SK-N-SH (cell line): ENCODE measurements around the gene GDPD3. TPM values are rescaled to one million over a fixed set of nuclear protein-coding genes. Genes with fewer than 3 reads are reported as not detected.

ENCODE experiments used
- CTCF ChIA-PET: fragments of 300-600, 350-600 bp; formaldehyde crosslinking; extraction: SDS; loops from one replicate; lab custom pipeline; 2021; lab: Yijun Ruan, JAX
- POLR2A ChIA-PET: fragments of 350-600 bp; sonication (Branson Sonifier 250); formaldehyde crosslinking; extraction: SDS; loops from one replicate; lab custom pipeline; 2020; ENCODE audit warnings: antibody characterized with exemption, inconsistent platforms; lab: Yijun Ruan, JAX
- DNase-seq: peaks from one replicate; pipeline ENCODE4 v3.0.0; 2012
- H2AFZ ChIP-seq: fragments of 200-600 bp; sonication (generic); 2 replicates; pipeline ENCODE4 v1.8.1; 2016; ENCODE audit warnings: antibody characterized with exemption, mild to moderate bottlenecking, low read depth
- H3F3A ChIP-seq: fragments of 200-600 bp; sonication (generic); replicated peaks from 2 replicates; pipeline ENCODE3; 2016; ENCODE audit warnings: antibody characterized with exemption, mild to moderate bottlenecking; ENCODE audit not compliant: insufficient read depth
- H3K27ac ChIP-seq, 2 experiments: fragments of 200-500 bp in 1 of 2; fragments of 200-600 bp in 1 of 2; sonication (Bioruptor generic) in 1 of 2; sonication (generic), shearing (Covaris generic) in 1 of 2; 2 replicates each; pipeline versions ENCODE4 v1.5.1 to v1.6.1; 2014 to 2016; ENCODE audit warnings: low read depth in 2 of 2, inconsistent platforms in 1 of 2, low read length in 1 of 2, mild to moderate bottlenecking in 1 of 2, mixed read lengths in 1 of 2
- H3K27me3 ChIP-seq: fragments of 200-600 bp; sonication (generic), shearing (Covaris generic); 2 replicates; pipeline ENCODE4 v1.6.1; 2016; ENCODE audit warnings: mixed run types; ENCODE audit not compliant: insufficient read depth
- H3K36me3 ChIP-seq, 2 experiments: fragments of 200-500 bp in 1 of 2; fragments of 200-600 bp in 1 of 2; sonication (Bioruptor generic) in 1 of 2; sonication (generic) in 1 of 2; replicated peaks in 1 of 2; 2 replicates each; pipeline versions ENCODE3 to v1.5.1; 2014 to 2016; ENCODE audit warnings: low read length in 1 of 2, mild to moderate bottlenecking in 1 of 2; ENCODE audit not compliant: insufficient read depth in 2 of 2, control insufficient read depth in 1 of 2
- H3K4me1 ChIP-seq, 2 experiments: fragments of 200-500 bp in 1 of 2; fragments of 200-600 bp in 1 of 2; sonication (Bioruptor generic) in 1 of 2; sonication (generic), shearing (Covaris generic) in 1 of 2; 2 replicates each; pipeline versions ENCODE4 v1.5.1 to v1.6.1; 2014 to 2016; ENCODE audit warnings: low read depth in 1 of 2, low read length in 1 of 2, mixed run types in 1 of 2; ENCODE audit not compliant: insufficient read depth in 2 of 2, control insufficient read depth in 1 of 2
- H3K4me2 ChIP-seq: fragments of 200-600 bp; sonication (generic), shearing (Covaris generic); 2 replicates; pipeline ENCODE4 v1.6.1; 2017; ENCODE audit warnings: mixed run types
- H3K4me3 ChIP-seq, 2 experiments: fragments of 200-500 bp in 1 of 2; fragments of 200-600 bp in 1 of 2; sonication (Bioruptor generic) in 1 of 2; sonication (generic), shearing (Covaris generic) in 1 of 2; 2 replicates each; pipeline versions ENCODE4 v1.5.1 to v1.8.1; 2014 to 2016; ENCODE audit warnings: low read depth in 2 of 2, inconsistent platforms in 1 of 2, low read length in 1 of 2, mild to moderate bottlenecking in 1 of 2, mixed read lengths in 1 of 2, moderate library complexity in 1 of 2
- H3K79me2 ChIP-seq: fragments of 200-600 bp; sonication (generic); 2 replicates; pipeline ENCODE4 v1.8.1; 2017; ENCODE audit warnings: mild to moderate bottlenecking; ENCODE audit not compliant: insufficient read depth
- H3K9ac ChIP-seq: fragments of 200-600 bp; sonication (generic); 2 replicates; pipeline ENCODE4 v1.6.1; 2017; ENCODE audit warnings: mixed run types
- H3K9me2 ChIP-seq: fragments of 200-600 bp; sonication (generic); 2 replicates; pipeline ENCODE4 v1.6.1; 2017; ENCODE audit warnings: mixed run types
- H3K9me3 ChIP-seq: fragments of 200-600 bp; sonication (generic); 2 replicates; pipeline ENCODE4 v1.6.1; 2017; ENCODE audit warnings: mixed run types, mild to moderate bottlenecking, moderate library complexity
- H4K20me1 ChIP-seq: fragments of 200-600 bp; sonication (generic); 2 replicates; pipeline ENCODE4 v1.6.1; 2017; ENCODE audit warnings: mild to moderate bottlenecking, mixed run types; ENCODE audit not compliant: insufficient read depth
- CHD2 ChIP-seq: fragments of 150-350 bp; IDR thresholded peaks from 2 replicates; pipeline ENCODE4 v1.6.1; 2018; ENCODE audit warnings: low read length; ENCODE audit not compliant: partially characterized antibody
- ELF1 ChIP-seq: IDR thresholded peaks from 2 replicates; pipeline ENCODE4 v1.4.0; 2012
- FOXM1 ChIP-seq: IDR thresholded peaks from 2 replicates; pipeline ENCODE4 v1.4.0; 2012; ENCODE audit warnings: low read depth, mild to moderate bottlenecking
- GABPA ChIP-seq: IDR thresholded peaks from 2 replicates; pipeline ENCODE4 v1.4.0; 2012; ENCODE audit warnings: low read depth, mild to moderate bottlenecking
- GATA2 ChIP-seq: sonication (generic); formaldehyde crosslinking; IDR thresholded peaks from 2 replicates; pipeline ENCODE4 v1.5.0; 2020; ENCODE audit warnings: mild to moderate bottlenecking, missing genetic modification reagents
- JUND ChIP-seq: IDR thresholded peaks from 2 replicates; pipeline ENCODE4 v1.4.0; 2012
- MEF2A ChIP-seq: IDR thresholded peaks from 2 replicates; pipeline ENCODE4 v1.4.0; 2012; ENCODE audit warnings: low read depth, borderline replicate concordance
- NRF1 ChIP-seq: IDR thresholded peaks from 2 replicates; pipeline ENCODE4 v1.6.1; 2012; ENCODE audit warnings: low read depth, mild to moderate bottlenecking, low read length
- RCOR1 ChIP-seq: fragments of 150-350 bp; IDR thresholded peaks from 2 replicates; pipeline ENCODE4 v1.6.1; 2017; ENCODE audit warnings: antibody characterized with exemption, low read length
- RXRA ChIP-seq: IDR thresholded peaks from 2 replicates; pipeline ENCODE4 v1.4.0; 2012; ENCODE audit warnings: low read depth, mild to moderate bottlenecking, borderline replicate concordance
- SIN3A ChIP-seq: IDR thresholded peaks from 2 replicates; pipeline ENCODE4 v1.6.1; 2012; ENCODE audit warnings: low read depth, mild to moderate bottlenecking, low read length, moderate library complexity, borderline replicate concordance
- SMC3 ChIP-seq: IDR thresholded peaks from 2 replicates; pipeline ENCODE4 v1.6.1; 2012; ENCODE audit warnings: low read depth, low read length, improper control_type of control experiment
- TAF1 ChIP-seq: IDR thresholded peaks from 2 replicates; pipeline ENCODE4 v1.6.1; 2012; ENCODE audit warnings: low read depth, mild to moderate bottlenecking, low read length, moderate library complexity, borderline replicate concordance
- TCF12 ChIP-seq: IDR thresholded peaks from 2 replicates; pipeline ENCODE4 v1.4.0; 2012
- TEAD4 ChIP-seq: IDR thresholded peaks from 2 replicates; pipeline ENCODE4 v1.4.0; 2012; ENCODE audit warnings: mild to moderate bottlenecking, borderline replicate concordance; ENCODE audit not compliant: insufficient read depth
- YY1 ChIP-seq: IDR thresholded peaks from 2 replicates; pipeline ENCODE4 v1.4.0; 2012; ENCODE audit warnings: low read depth, mild to moderate bottlenecking
- WGBS: methylation state at CpG from one replicate; pipeline ENCODE4 v1.1.6; 2017; ENCODE audit warnings: low lambda C conversion rate; 5-methylcytosine and 5-hydroxymethylcytosine counted together
- polyA plus RNA-seq, 3 experiments: library from polyadenylated mRNA; depleted of rRNA; stranded (reverse); fragments of >200 nt; gene quantifications; 2 replicates each; pipeline ENCODE4 v1.2.3, GENCODE V29; 2012
- TF ChIP-seq, protein P1 (sequence below): fragments of 150-350 bp; IDR thresholded peaks from 2 replicates; pipeline ENCODE4 v1.6.1; 2016; ENCODE audit warnings: mild to moderate bottlenecking, low read depth, low read length
- TF ChIP-seq, protein P2 (sequence below): IDR thresholded peaks from 2 replicates; pipeline ENCODE4 v1.4.0; 2012; ENCODE audit warnings: low read depth, borderline replicate concordance
- TF ChIP-seq, protein P3 (sequence below): IDR thresholded peaks from 2 replicates; pipeline ENCODE4 v1.4.0; 2012; ENCODE audit warnings: low read depth, borderline replicate concordance
- TF ChIP-seq, protein P4 (sequence below): fragments of 150-350 bp; IDR thresholded peaks from 2 replicates; pipeline ENCODE4 v1.6.1; 2017; ENCODE audit warnings: antibody characterized with exemption, low read length, low read depth, borderline replicate concordance
- TF ChIP-seq, protein P5 (sequence below): IDR thresholded peaks from 2 replicates; pipeline ENCODE4 v1.4.0; 2012; ENCODE audit warnings: low read depth

Gene GDPD3
- polyA plus RNA-seq, 1 of the 3 experiments (the other 2 are of a cell fraction), result 2.3 TPM

DNA sequence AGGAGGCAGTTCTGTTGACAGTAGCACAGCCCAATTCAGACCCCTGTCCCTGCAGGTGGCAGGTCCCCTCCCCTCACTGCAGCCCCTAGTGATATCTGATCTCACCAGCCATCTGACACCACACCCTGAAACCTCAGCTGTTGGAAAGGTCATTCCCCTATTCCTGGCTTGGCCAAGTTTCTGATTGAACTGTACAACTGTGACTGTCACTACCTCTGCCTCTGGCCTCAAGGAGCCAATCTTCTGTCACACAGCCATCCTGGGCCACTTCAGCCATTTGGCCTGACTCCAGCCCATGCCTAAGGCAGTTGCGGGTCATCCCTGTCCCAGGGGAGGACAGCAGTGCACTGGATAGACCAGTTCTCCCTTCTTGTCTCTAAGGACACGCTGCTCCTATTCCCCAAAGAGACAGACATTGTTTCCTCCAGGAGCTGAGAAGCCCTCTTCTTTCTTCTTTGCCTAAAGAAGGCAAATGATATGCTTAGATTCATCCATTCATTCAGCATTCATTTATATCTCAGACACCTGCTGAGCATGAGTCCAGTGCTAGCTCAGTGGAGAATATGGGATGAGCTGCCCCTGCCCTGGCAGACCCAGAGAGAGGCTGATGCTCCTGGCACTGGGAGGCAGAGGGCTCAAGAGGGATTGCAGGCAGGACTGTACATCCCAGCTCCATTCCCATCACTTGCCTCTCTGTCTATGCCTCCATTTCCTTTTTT lies 52.3 kb downstream of the GDPD3 start:
- POLR2A ChIA-PET, result interaction anchor here (1.5 kb wide), 1 partner anchor 24 kb away, joined by 3 read pairs; no protein-coding TSS in a partner anchor
- 86% methylated on average over 2 of the region's 2 CpGs for WGBS

DNA sequence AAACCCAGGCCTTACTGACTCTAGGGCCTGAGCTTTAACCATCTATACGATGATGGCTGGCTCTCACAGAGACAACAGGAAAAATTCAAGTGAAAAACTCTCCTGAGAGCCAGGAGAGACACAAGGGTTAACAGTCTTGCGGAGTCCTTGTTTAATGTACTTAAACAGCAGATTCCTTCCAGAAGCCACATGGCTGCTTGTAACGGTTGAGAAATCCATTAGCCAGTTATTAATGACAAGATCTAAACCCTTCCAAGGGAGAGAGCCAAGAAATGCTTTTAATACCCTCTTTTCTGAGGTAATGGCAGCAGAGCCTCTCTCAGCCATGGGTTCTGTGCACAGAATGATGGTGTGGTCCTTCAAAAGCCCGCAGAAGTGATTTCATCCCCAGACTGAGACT lies 53.0 kb downstream of the GDPD3 start:
- Histone ChIP-seq H3K27me3 (no peaks in the 10 kb centered on the region), H3K4me3 (no peak overlapping the region), H3F3A (peaks cover 15% of the 10 kb centered on the region), H3K9me3 (no peaks in the 10 kb centered on the region), H3K36me3 (peaks cover 0 to 16% of the 10 kb centered on the region in 2 experiments), H3K4me2 (no peak overlapping the region), H3K9me2 (no peaks in the 10 kb centered on the region), H2AFZ (no peak overlapping the region), H3K4me1 (peaks cover 15 to 27% of the 10 kb centered on the region in 2 experiments; a peak in 3 of 4 replicates), H3K9ac (no peak overlapping the region), H3K27ac (peak overlapping the region in 1 of 2 experiments; percentile 51; a peak in 1 of 4 replicates), H4K20me1 (no peaks in the 10 kb centered on the region), H3K79me2 (peaks cover 30% of the 10 kb centered on the region)
- no peak for DNase-seq
- 72% methylated on average over 4 of the region's 4 CpGs for WGBS
- POLR2A ChIA-PET, result interaction anchor here (1.5 kb wide), 1 partner anchor 25 kb away, joined by 3 read pairs; no protein-coding TSS in a partner anchor
- CTCF ChIA-PET, result interaction anchor here (1.1 to 1.8 kb wide), 3 partner anchors 11 to 32 kb away, joined by 3 to 4 read pairs (median 4); no protein-coding TSS in a partner anchor
- TF ChIP-seq, protein P1, sequence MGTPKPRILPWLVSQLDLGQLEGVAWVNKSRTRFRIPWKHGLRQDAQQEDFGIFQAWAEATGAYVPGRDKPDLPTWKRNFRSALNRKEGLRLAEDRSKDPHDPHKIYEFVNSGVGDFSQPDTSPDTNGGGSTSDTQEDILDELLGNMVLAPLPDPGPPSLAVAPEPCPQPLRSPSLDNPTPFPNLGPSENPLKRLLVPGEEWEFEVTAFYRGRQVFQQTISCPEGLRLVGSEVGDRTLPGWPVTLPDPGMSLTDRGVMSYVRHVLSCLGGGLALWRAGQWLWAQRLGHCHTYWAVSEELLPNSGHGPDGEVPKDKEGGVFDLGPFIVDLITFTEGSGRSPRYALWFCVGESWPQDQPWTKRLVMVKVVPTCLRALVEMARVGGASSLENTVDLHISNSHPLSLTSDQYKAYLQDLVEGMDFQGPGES, result no peak
- TF ChIP-seq JUND, result no peak
- TF ChIP-seq TAF1, result no peak
- no peak for TF ChIP-seq RXRA
- no peak for TF ChIP-seq TEAD4
- no peak for TF ChIP-seq SIN3A
- TF ChIP-seq ELF1, result no peak
- TF ChIP-seq, protein P2, sequence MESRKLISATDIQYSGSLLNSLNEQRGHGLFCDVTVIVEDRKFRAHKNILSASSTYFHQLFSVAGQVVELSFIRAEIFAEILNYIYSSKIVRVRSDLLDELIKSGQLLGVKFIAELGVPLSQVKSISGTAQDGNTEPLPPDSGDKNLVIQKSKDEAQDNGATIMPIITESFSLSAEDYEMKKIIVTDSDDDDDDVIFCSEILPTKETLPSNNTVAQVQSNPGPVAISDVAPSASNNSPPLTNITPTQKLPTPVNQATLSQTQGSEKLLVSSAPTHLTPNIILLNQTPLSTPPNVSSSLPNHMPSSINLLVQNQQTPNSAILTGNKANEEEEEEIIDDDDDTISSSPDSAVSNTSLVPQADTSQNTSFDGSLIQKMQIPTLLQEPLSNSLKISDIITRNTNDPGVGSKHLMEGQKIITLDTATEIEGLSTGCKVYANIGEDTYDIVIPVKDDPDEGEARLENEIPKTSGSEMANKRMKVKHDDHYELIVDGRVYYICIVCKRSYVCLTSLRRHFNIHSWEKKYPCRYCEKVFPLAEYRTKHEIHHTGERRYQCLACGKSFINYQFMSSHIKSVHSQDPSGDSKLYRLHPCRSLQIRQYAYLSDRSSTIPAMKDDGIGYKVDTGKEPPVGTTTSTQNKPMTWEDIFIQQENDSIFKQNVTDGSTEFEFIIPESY, result no peak
- TF ChIP-seq YY1, result no peak
- no peak for TF ChIP-seq GABPA
- no peak for TF ChIP-seq FOXM1
- TF ChIP-seq, protein P3, sequence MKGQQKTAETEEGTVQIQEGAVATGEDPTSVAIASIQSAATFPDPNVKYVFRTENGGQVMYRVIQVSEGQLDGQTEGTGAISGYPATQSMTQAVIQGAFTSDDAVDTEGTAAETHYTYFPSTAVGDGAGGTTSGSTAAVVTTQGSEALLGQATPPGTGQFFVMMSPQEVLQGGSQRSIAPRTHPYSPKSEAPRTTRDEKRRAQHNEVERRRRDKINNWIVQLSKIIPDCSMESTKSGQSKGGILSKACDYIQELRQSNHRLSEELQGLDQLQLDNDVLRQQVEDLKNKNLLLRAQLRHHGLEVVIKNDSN, result no peak
- TF ChIP-seq NRF1, result no peak
- TF ChIP-seq, protein P4, sequence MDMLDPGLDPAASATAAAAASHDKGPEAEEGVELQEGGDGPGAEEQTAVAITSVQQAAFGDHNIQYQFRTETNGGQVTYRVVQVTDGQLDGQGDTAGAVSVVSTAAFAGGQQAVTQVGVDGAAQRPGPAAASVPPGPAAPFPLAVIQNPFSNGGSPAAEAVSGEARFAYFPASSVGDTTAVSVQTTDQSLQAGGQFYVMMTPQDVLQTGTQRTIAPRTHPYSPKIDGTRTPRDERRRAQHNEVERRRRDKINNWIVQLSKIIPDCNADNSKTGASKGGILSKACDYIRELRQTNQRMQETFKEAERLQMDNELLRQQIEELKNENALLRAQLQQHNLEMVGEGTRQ, result no peak
- TF ChIP-seq, protein P5, sequence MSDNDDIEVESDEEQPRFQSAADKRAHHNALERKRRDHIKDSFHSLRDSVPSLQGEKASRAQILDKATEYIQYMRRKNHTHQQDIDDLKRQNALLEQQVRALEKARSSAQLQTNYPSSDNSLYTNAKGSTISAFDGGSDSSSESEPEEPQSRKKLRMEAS, result no peak
- TF ChIP-seq MEF2A, result no peak

More for the DNA sequence above, 52.3 kb downstream of the GDPD3 start:
- DNase-seq, result no peak
- TF ChIP-seq TEAD4 (no peak), RCOR1 (no peak), CHD2 (no peak), SMC3 (no peak), GATA2 (CRISPR knock-in tag) (no peak), TCF12 (no peak)
- TF ChIP-seq, protein P1, result no peak
- Histone ChIP-seq H3K4me3 (no peak overlapping the region), H3K9me3 (no peaks in the 10 kb centered on the region), H3K9ac (no peak overlapping the region), H3K4me1 (peaks cover 15 to 27% of the 10 kb centered on the region in 2 experiments; a peak in 3 of 4 replicates), H2AFZ (no peak overlapping the region), H3K79me2 (peaks cover 28% of the 10 kb centered on the region), H3F3A (peaks cover 18% of the 10 kb centered on the region), H3K4me2 (no peak overlapping the region), H4K20me1 (peaks cover 2% of the 10 kb centered on the region), H3K9me2 (no peaks in the 10 kb centered on the region), H3K36me3 (peaks cover 0 to 16% of the 10 kb centered on the region in 2 experiments), H3K27ac (peak overlapping the region in 1 of 2 experiments; percentile 51; a peak in 1 of 4 replicates), H3K27me3 (no peaks in the 10 kb centered on the region)
- CTCF ChIA-PET, result interaction anchor here (0.9 to 1.8 kb wide), 5 partner anchors 10 to 33 kb away, joined by 3 to 4 read pairs (median 4); no protein-coding TSS in a partner anchor
